GF-D8 (cell line): ENCODE data around the gene SNAPC2.

Experiments used
- DNase-seq: peaks from one replicate; lab custom pipeline; 2025; lab: John Stamatoyannopoulos, UW

The SNAPC2 gene

DNA sequence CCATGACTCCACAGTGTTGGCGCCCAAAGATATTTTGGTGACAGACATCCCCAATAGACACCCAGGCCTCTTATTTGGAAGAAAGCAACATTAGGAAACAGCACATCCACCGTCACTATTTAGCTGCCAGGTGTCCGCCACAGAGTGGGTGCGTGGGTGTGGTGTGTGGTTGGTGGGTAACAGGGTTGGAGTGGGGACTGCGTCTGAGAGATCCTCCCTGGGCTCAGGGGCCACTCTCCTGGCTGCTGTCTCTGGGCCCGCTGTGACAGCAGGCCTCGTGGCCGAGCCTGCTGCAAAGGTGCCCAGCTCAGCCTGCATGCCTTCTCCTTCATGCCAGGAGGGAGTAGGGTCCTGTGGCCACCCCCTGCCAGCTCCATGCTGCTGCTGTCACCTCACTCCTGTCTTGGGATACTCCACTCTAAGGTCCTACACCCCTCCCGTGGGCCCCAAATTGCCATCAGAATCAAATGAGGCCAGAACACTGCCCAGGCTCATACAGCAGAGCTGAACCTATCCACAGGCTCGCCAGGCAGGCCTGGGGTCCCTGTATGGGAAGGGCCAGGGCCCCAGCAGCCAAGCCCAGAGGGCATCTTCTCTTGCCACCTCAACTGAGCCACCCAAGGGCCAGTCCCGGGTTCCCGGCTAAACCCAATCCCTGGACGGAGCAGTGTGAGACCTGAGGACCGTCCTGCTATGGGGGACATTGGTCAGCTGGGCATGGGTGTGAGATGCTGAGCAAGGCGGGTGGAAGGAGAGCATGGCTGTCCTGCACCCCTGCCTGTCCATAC is 48.1 kb downstream of the SNAPC2 start:
- DNase-seq: no peak

DNA sequence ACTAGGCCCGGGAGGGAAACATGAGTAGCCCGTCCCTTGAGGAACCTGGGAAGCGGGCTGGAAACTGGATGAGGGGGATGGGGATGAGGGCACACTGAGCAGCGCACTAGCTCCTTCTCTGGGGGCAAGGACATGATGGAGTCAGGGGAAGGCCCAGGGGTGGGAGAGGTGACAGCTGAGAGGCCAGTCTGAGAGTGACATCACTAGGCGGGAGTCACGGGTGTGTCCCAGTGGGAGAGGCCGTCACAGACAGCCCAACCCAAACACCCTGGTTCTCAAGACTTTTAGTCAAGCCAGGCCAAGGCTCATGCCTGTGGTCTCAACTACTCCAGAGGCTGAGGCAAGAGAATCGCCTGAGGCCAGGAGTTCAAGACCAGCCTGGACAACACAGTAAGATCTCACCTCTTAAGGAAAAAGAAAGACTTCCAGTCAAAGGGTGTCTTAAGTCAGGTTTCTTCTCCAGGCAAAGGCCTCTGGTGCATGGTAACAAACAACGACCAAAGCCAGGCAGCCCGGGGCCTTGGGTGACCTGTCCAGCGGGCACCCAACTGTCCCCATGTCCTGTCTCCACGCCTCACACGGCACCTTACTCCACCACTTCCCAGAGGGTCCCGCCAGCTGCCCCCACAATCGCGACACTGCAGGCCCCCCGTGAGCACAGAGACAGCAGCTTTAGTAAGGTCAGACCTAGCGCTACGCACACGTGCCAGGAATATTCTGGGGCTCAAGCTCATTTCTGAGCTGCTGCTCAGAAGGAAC is 48.8 kb downstream of the SNAPC2 start:
- DNase-seq: no peak

DNA sequence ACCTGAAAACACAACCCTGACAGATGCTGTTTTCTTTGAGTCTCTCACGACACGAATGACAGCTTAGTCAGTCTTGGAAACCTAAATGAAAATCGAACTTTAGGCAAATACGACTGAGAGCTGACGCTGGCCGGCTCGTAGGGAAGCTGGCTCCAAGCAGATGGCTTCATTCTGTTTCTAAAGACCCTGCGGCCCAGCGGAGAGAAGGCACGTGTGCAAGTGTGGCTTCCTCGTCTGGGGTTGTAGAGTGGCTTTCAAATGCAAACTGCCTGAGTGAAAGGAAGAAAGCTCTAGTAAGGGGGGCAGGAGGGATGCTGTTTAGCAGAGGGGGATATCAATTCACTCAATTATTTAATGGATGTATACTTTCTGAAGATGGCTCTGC is 49.4 kb downstream of the SNAPC2 start:
- no peak for DNase-seq

DNA sequence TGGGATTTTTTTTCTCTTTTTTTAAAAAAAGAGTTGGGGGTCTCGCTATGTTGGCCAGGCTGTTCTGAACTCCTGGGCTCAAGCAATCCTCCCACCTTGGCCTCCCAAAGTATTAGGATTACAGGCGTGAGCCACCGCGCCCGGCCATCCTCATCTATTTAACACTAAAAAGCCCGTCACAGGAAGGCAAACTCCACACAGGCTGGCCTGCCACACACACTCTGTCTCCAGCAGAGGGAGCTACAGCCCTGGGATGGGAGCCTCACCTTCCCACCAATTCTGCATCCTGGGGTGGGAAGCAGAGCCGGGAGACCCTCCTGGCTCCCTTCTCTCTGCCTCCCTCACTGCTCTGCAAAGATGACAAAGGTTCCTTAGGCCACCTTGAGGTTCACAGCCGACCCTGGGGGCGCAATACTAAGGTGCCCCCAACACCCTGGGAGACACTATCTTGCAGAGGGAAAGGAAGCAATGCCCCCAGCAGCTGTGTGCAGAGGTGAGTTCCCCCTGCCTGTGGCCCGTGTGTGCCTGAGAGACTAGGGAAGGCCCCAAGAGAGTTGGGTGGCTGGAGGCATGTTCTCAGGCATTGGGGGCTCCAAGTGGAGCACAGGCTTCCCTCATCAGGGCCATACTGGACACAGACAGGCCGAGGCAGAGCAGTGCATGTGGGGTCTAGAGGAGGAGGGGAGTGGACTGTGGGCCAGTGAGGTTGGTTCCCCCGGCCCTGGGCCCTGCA is 50.7 kb downstream of the SNAPC2 start:
- no peak for DNase-seq

DNA sequence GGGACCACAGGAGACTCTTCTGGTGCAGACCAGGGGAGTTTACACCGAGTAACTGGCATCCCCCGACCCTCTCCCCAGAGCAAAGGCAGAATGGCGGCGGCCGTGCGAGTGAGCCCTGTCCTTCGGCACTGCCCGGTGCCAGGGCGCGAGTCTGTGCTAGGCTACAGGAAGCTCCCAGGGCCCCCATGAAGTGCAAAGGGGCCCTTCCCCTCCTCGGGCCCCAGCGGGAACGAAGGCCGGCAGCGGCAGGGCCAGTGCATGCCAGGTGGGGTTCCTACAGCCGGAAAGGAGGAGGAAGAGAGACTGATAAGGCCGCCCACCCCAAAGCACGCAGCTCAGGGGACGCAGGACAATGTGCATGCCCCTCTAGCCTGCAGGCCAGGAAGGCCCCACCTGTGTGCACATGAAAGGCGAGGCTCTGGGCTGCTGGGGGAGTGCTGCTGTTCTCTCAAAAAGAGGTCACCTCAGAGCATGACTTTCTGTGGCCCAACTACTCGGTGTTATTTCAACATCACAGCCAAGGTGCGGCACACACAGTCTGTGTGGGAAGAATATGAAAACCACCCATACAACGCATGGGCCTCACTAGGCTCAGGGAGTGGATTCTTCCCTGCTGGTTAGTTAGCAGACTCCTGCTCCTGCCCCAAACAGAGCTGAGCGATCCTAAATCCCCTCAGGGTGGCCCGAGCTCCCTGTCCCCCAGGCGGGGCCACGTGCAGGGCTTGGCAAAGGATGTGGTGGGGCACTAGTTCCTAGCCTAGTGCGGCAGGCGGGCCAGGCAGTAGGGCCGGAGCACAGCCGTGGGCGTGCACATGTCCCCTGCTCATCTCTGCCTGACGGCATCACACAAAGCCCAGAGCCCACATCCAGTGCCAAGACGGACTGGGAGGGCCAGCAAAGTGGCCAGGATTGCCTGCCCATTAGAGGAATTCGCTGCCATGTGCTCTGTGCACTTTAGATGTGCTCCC is 51.7 kb downstream of the SNAPC2 start:
- no peak for DNase-seq
